Brain microvascular endothelial cell (primary cell): ENCODE data around the gene UBE2F.

Experiments used
- DNase-seq: peaks from one replicate; pipeline ENCODE4 v3.0.0-alpha.2; 2020
- H3K27ac ChIP-seq: fragments of 250-450 bp; sonication (Bioruptor Pico); 2 replicates; pipeline ENCODE4 v1.5.1; 2020; ENCODE audit warnings: mild to moderate bottlenecking, moderate library complexity
- H3K27me3 ChIP-seq: fragments of 250-450 bp; sonication (Bioruptor Pico); replicated peaks from 2 replicates; pipeline ENCODE4 v1.5.1; 2020; ENCODE audit warnings: mild to moderate bottlenecking
- H3K36me3 ChIP-seq: fragments of 250-450 bp; sonication (Bioruptor Pico); replicated peaks from 2 replicates; pipeline ENCODE4 v1.5.1; 2020; ENCODE audit warnings: mild to moderate bottlenecking
- H3K4me3 ChIP-seq: 2 replicates; pipeline ENCODE4 v1.5.1; 2011; ENCODE audit warnings: low read depth, mild to moderate bottlenecking, control low read depth, low read length, moderate library complexity
- in situ Hi-C: cut with HindIII; loops from 2 replicates; pipeline ENCODE4 v1.10.0; 2017; ENCODE audit warnings: low sequenced_read_pairs, low pct_ligation_motif_present
- TF ChIP-seq, protein P1 (sequence below): IDR thresholded peaks from 2 replicates; pipeline ENCODE4 v1.5.1; 2011; ENCODE audit warnings: low read depth, mild to moderate bottlenecking, moderate library complexity, low read length, control low read depth, inconsistent platforms; ENCODE audit errors: missing control alignments

UBE2F gene

GRCh38 chr2:238025741-238026360 lies 59.0 kb downstream of the UBE2F start:
- Histone ChIP-seq H3K27me3 (no peaks in the 10 kb centered on the region), H3K4me3 (no peak overlapping the region), H3K36me3 (peaks cover 1% of the 10 kb centered on the region), H3K27ac (no peak overlapping the region)
- TF ChIP-seq, protein P1, sequence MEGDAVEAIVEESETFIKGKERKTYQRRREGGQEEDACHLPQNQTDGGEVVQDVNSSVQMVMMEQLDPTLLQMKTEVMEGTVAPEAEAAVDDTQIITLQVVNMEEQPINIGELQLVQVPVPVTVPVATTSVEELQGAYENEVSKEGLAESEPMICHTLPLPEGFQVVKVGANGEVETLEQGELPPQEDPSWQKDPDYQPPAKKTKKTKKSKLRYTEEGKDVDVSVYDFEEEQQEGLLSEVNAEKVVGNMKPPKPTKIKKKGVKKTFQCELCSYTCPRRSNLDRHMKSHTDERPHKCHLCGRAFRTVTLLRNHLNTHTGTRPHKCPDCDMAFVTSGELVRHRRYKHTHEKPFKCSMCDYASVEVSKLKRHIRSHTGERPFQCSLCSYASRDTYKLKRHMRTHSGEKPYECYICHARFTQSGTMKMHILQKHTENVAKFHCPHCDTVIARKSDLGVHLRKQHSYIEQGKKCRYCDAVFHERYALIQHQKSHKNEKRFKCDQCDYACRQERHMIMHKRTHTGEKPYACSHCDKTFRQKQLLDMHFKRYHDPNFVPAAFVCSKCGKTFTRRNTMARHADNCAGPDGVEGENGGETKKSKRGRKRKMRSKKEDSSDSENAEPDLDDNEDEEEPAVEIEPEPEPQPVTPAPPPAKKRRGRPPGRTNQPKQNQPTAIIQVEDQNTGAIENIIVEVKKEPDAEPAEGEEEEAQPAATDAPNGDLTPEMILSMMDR, result no peak
- DNase-seq, result no peak
- in situ Hi-C loops, result no loop called here

- in situ Hi-C loops, result no loop called here
- no peak overlapping the region for H3K27ac ChIP-seq
Observed at GRCh38 chr2:238027058-238027457, 60.2 kb downstream of the UBE2F start.

DNA sequence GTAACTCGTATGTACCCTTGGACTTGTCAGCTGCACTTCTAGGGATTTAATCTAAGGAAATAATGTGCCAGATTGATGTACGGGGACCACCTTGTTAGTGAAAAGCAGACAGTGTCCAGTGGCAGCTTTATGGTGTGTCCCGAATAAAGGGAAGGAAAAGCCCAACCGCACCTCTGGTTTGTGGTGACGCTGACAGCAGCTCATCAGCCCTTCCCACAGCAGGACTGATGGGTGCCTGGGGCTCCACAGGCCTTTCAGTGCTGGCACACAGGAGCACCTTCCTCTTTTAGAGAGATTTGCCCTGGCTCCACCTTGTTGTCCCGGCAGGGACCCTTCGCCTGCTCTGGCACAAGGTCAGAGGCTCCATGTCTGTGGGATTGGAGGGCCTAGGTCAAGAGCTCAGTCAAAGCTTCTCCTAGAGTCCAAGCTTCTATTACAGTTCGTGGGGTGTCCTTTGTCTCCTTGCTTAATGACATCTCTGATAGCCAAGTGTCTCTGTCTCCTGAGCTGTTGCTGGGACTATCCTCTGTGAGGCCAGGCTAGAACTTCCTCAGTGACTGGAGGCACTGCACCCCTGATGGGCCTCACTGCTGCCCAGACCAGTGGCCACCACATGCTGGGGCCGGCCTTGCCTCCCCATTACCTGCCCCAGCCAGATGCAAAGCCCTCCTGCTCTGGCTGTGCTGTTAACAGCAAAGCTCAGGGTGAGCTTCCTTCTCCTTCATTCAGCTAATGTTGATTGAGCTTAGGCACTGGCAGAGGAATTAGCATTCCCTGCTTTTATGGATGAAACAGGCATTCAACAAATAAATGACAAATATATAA lies 61.0 kb downstream of the UBE2F start:
- DNase-seq, result no peak
- H3K4me3 ChIP-seq, result no peak overlapping the region
- no peak overlapping the region for H3K27ac ChIP-seq
- no peaks in the 10 kb centered on the region for H3K36me3 ChIP-seq
- TF ChIP-seq, protein P1, result no peak
- no peaks in the 10 kb centered on the region for H3K27me3 ChIP-seq
- in situ Hi-C loops, result no loop called here

More at GRCh38 chr2:238027058-238027457, 60.2 kb downstream of the UBE2F start:
- Histone ChIP-seq H3K36me3 (no peaks in the 10 kb centered on the region), H3K4me3 (no peak overlapping the region), H3K27me3 (no peaks in the 10 kb centered on the region)
- DNase-seq, result no peak
- TF ChIP-seq, protein P1, result no peak

- no peak overlapping the region for H3K4me3 ChIP-seq
- DNase-seq, result no peak
- no peaks in the 10 kb centered on the region for H3K27me3 ChIP-seq
- H3K27ac ChIP-seq, result no peak overlapping the region
- in situ Hi-C loops, result no loop called here
- peaks cover 4% of the 10 kb centered on the region for H3K36me3 ChIP-seq
- TF ChIP-seq, protein P1, result no peak
Observed at GRCh38 chr2:238029853-238030252, 63.0 kb downstream of the UBE2F start.

GRCh38 chr2:238030422-238031155 lies 63.8 kb downstream of the UBE2F start:
- H3K27ac ChIP-seq, result no peak overlapping the region
- H3K36me3 ChIP-seq, result peaks cover 4% of the 10 kb centered on the region

More at GRCh38 chr2:238030422-238031155, 63.8 kb downstream of the UBE2F start:
- Histone ChIP-seq H3K4me3 (no peak overlapping the region), H3K27me3 (no peaks in the 10 kb centered on the region)
- no peak for DNase-seq
- TF ChIP-seq, protein P1, result peak; percentile 18
- in situ Hi-C loops, result no loop called here
